HepG2 (cell line): ENCODE results near the gene TESK1. TPM values are rescaled to one million over a fixed set of nuclear protein-coding genes. Genes with fewer than 3 reads are reported as not detected.
A peak's percentile ranks its signal among the peaks of the same experiment; 100 is the strongest.

ENCODE experiments used
- CEBPB ChIP-seq: IDR thresholded peaks from 2 replicates; pipeline ENCODE4 v1.6.1; 2011; ENCODE audit warnings: low read depth, low read length, improper control_type of control experiment, borderline replicate concordance
- CENPX ChIP-seq: sonication (generic); formaldehyde crosslinking; IDR thresholded peaks from 2 replicates; pipeline ENCODE4 v1.9.0; 2021; ENCODE audit warnings: mild to moderate bottlenecking, missing genetic modification reagents, moderate library complexity
- CHCHD3 ChIP-seq: sonication (generic); formaldehyde crosslinking; IDR thresholded peaks from 2 replicates; pipeline ENCODE4 v1.8.0; 2022; ENCODE audit warnings: mild to moderate bottlenecking, missing genetic modification reagents, moderate library complexity
- CHD2 ChIP-seq: IDR thresholded peaks from 2 replicates; pipeline ENCODE4 v1.6.1; 2011; ENCODE audit warnings: low read depth, low read length, improper control_type of control experiment
- FOXO1 ChIP-seq: sonication (generic); formaldehyde crosslinking; IDR thresholded peaks from 2 replicates; pipeline ENCODE4 v1.4.0; 2020; ENCODE audit warnings: missing genetic modification reagents
- HDAC2 ChIP-seq: sonication (generic); formaldehyde crosslinking; IDR thresholded peaks from 2 replicates; pipeline ENCODE4 v1.4.0; 2020; ENCODE audit warnings: missing genetic modification reagents
- HOXA3 ChIP-seq: sonication (generic); formaldehyde crosslinking; IDR thresholded peaks from 2 replicates; pipeline ENCODE4 v1.5.0; 2020; ENCODE audit warnings: missing genetic modification reagents
- MED13 ChIP-seq: sonication (generic); formaldehyde crosslinking; IDR thresholded peaks from 2 replicates; pipeline ENCODE4 v1.5.0; 2020; ENCODE audit warnings: missing genetic modification reagents
- MXD4 ChIP-seq: IDR thresholded peaks from 2 replicates; pipeline ENCODE4 v1.6.1; 2016; ENCODE audit warnings: mild to moderate bottlenecking, missing biosample characterization, missing genetic modification reagents
- NFYC ChIP-seq: IDR thresholded peaks from 2 replicates; pipeline ENCODE4 v1.6.1; 2016; ENCODE audit warnings: missing genetic modification reagents, missing compliant biosample characterization
- PHF5A ChIP-seq: IDR thresholded peaks from one replicate; pipeline ENCODE4 v1.6.1; 2018; ENCODE audit warnings: low read depth, missing genetic modification reagents; ENCODE audit not compliant: unreplicated experiment
- PHF8 ChIP-seq: sonication (generic); formaldehyde crosslinking; IDR thresholded peaks from 2 replicates; pipeline ENCODE4 v1.5.0; 2020; ENCODE audit warnings: missing genetic modification reagents
- PITX1 ChIP-seq: sonication (generic); formaldehyde crosslinking; IDR thresholded peaks from 2 replicates; pipeline ENCODE4 v1.5.1; 2020; ENCODE audit warnings: mild to moderate bottlenecking, missing genetic modification reagents
- SIX4 ChIP-seq: sonication (generic); formaldehyde crosslinking; IDR thresholded peaks from 2 replicates; pipeline ENCODE4 v1.4.0; 2020; ENCODE audit warnings: missing genetic modification reagents
- SMAD9 ChIP-seq: sonication (generic); formaldehyde crosslinking; IDR thresholded peaks from 2 replicates; pipeline ENCODE4 v1.5.1; 2020; ENCODE audit warnings: mild to moderate bottlenecking, missing genetic modification reagents
- ZNF333 ChIP-seq: sonication (generic); formaldehyde crosslinking; IDR thresholded peaks from 2 replicates; pipeline ENCODE4 v1.4.0; 2020; ENCODE audit warnings: mild to moderate bottlenecking, missing genetic modification reagents, borderline replicate concordance
- ZNF350 ChIP-seq: sonication (generic); formaldehyde crosslinking; IDR thresholded peaks from 2 replicates; pipeline ENCODE4 v1.4.0; 2020; ENCODE audit warnings: mild to moderate bottlenecking, low read depth, missing genetic modification reagents, borderline replicate concordance
- ZNF816 ChIP-seq: sonication (generic); formaldehyde crosslinking; IDR thresholded peaks from 2 replicates; pipeline ENCODE4 v1.8.0; 2022; ENCODE audit warnings: missing genetic modification reagents, mild to moderate bottlenecking, borderline replicate concordance
- polyA plus RNA-seq, 8 experiments: library from polyadenylated mRNA; depleted of rRNA in 3 of 8; stranded (reverse) in 7 of 8; unstranded in 1 of 8; fragments of >200 nt; fragmentation: Illumina TruSeq in 4 of 8; extraction: Trizol in 4 of 8; gene quantifications; 2 replicates each; pipeline versions ENCODE4 v1.2.1 to v1.2.3, GENCODE V29; 2011 to 2016; ENCODE audit warnings: low read depth in 4 of 8, missing spikeins in 1 of 8, mixed read lengths in 1 of 8; ENCODE audit not compliant: insufficient read depth in 1 of 8
- total RNA-seq, 5 experiments: library from RNA; depleted of rRNA; stranded (reverse); fragments of >200 nt; fragmentation: Illumina TruSeq; extraction: Trizol; gene quantifications; 2 replicates each; pipeline ENCODE4 v1.2.3, GENCODE V29; 2016; ENCODE audit warnings: low read depth in 1 of 5
- TF ChIP-seq, protein P1 (sequence below): IDR thresholded peaks from 2 replicates; pipeline ENCODE4 v1.6.1; 2016; ENCODE audit warnings: mild to moderate bottlenecking, missing biosample characterization, missing genetic modification reagents
- TF ChIP-seq, protein P2 (sequence below): sonication (generic); formaldehyde crosslinking; IDR thresholded peaks from 2 replicates; pipeline ENCODE4 v1.4.0; 2020; ENCODE audit warnings: missing genetic modification reagents, borderline replicate concordance
- TF ChIP-seq, protein P3 (sequence below): sonication (generic); formaldehyde crosslinking; IDR thresholded peaks from 2 replicates; pipeline ENCODE4 v1.4.0; 2020; ENCODE audit warnings: missing genetic modification reagents, borderline replicate concordance
- TF ChIP-seq, protein P4 (sequence below): sonication (generic); formaldehyde crosslinking; IDR thresholded peaks from 2 replicates; pipeline ENCODE4 v1.8.0; 2022; ENCODE audit warnings: mild to moderate bottlenecking, missing genetic modification reagents, moderate library complexity

The TESK1 gene
- total and polyA plus RNA-seq, 2 of the 13 experiments (the other 11 are each of a cell fraction or from before 2014, with no cell fraction given): 7.3 to 13.6 TPM

DNA sequence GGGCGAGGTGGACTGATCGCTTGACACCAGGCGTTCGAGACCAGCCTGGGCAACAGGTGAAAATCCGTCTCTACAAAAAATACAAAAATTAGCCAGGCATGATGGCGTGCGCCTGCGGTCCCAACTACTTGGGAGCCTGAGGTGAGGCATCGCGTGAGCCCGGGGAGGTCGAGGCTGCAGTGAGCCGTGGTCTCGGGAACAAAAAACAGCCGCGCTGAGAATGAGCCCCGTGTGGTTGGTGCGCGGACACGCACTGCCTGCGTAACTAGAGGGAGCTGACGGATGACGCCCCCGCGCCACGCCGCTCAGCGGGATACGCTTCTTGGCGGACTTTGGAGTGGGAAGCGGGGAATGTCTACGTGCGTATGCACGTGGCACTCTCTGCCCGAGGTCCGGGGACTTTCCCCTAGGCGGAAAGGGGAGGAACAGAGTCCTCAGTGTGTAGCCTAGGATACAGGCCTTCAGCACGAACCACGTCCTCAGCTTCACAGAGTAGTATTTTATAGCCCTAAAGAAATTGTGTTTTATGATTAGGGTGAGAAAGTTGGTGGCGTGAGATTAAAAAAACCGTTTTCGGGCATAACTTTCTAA, 52.6 kb downstream of the TESK1 start, which contains the start of gene RMRP (continued):
- TF ChIP-seq ZNF816 (CRISPR knock-in tag) (peak; percentile 99; the same call in 1 of the 2 replicates), SMAD9 (CRISPR knock-in tag) (peak; percentile 95), MED13 (peak; percentile 67; the same call in 1 of the 2 replicates), SIX4 (CRISPR knock-in tag) (peak; percentile 80; the same call in 1 of the 2 replicates), MXD4 (peak; percentile 90), PHF5A (CRISPR knock-in tag) (no peak), PHF8 (peak; percentile 22; the same call in 1 of the 2 replicates), HOXA3 (peak; percentile 98), CHD2 (peak; percentile 64; the same call in 1 of the 2 replicates), ZNF350 (peak; percentile 98), NFYC (CRISPR knock-in tag) (peak; percentile 53; the same call in 1 of the 2 replicates), PITX1 (CRISPR knock-in tag) (peak; percentile 86), CENPX (CRISPR knock-in tag) (no peak), HDAC2 (CRISPR knock-in tag) (peak; percentile 97), FOXO1 (CRISPR knock-in tag) (peak; percentile 78; the same call in 1 of the 2 replicates), CHCHD3 (peak; percentile 56; the same call in 1 of the 2 replicates), ZNF333 (CRISPR knock-in tag) (no peak), CEBPB (no peak)
- TF ChIP-seq, protein P1, sequence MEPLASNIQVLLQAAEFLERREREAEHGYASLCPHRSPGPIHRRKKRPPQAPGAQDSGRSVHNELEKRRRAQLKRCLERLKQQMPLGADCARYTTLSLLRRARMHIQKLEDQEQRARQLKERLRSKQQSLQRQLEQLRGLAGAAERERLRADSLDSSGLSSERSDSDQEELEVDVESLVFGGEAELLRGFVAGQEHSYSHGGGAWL (CRISPR knock-in tag): peak; percentile 88
- TF ChIP-seq, protein P2, sequence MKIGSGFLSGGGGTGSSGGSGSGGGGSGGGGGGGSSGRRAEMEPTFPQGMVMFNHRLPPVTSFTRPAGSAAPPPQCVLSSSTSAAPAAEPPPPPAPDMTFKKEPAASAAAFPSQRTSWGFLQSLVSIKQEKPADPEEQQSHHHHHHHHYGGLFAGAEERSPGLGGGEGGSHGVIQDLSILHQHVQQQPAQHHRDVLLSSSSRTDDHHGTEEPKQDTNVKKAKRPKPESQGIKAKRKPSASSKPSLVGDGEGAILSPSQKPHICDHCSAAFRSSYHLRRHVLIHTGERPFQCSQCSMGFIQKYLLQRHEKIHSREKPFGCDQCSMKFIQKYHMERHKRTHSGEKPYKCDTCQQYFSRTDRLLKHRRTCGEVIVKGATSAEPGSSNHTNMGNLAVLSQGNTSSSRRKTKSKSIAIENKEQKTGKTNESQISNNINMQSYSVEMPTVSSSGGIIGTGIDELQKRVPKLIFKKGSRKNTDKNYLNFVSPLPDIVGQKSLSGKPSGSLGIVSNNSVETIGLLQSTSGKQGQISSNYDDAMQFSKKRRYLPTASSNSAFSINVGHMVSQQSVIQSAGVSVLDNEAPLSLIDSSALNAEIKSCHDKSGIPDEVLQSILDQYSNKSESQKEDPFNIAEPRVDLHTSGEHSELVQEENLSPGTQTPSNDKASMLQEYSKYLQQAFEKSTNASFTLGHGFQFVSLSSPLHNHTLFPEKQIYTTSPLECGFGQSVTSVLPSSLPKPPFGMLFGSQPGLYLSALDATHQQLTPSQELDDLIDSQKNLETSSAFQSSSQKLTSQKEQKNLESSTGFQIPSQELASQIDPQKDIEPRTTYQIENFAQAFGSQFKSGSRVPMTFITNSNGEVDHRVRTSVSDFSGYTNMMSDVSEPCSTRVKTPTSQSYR: peak; percentile 68; the same call in 1 of the 2 replicates
- TF ChIP-seq, protein P3, sequence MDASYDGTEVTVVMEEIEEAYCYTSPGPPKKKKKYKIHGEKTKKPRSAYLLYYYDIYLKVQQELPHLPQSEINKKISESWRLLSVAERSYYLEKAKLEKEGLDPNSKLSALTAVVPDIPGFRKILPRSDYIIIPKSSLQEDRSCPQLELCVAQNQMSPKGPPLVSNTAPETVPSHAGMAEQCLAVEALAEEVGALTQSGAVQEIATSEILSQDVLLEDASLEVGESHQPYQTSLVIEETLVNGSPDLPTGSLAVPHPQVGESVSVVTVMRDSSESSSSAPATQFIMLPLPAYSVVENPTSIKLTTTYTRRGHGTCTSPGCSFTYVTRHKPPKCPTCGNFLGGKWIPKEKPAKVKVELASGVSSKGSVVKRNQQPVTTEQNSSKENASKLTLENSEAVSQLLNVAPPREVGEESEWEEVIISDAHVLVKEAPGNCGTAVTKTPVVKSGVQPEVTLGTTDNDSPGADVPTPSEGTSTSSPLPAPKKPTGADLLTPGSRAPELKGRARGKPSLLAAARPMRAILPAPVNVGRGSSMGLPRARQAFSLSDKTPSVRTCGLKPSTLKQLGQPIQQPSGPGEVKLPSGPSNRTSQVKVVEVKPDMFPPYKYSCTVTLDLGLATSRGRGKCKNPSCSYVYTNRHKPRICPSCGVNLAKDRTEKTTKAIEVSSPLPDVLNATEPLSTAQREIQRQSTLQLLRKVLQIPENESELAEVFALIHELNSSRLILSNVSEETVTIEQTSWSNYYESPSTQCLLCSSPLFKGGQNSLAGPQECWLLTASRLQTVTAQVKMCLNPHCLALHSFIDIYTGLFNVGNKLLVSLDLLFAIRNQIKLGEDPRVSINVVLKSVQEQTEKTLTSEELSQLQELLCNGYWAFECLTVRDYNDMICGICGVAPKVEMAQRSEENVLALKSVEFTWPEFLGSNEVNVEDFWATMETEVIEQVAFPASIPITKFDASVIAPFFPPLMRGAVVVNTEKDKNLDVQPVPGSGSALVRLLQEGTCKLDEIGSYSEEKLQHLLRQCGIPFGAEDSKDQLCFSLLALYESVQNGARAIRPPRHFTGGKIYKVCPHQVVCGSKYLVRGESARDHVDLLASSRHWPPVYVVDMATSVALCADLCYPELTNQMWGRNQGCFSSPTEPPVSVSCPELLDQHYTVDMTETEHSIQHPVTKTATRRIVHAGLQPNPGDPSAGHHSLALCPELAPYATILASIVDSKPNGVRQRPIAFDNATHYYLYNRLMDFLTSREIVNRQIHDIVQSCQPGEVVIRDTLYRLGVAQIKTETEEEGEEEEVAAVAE: peak; percentile 22; the same call in 1 of the 2 replicates
- TF ChIP-seq, protein P4, sequence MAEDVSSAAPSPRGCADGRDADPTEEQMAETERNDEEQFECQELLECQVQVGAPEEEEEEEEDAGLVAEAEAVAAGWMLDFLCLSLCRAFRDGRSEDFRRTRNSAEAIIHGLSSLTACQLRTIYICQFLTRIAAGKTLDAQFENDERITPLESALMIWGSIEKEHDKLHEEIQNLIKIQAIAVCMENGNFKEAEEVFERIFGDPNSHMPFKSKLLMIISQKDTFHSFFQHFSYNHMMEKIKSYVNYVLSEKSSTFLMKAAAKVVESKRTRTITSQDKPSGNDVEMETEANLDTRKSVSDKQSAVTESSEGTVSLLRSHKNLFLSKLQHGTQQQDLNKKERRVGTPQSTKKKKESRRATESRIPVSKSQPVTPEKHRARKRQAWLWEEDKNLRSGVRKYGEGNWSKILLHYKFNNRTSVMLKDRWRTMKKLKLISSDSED (CRISPR knock-in tag): no peak
